Measurements from ENCODE around the gene SF3A1. TPM values are rescaled to one million over a fixed set of nuclear protein-coding genes. Genes with fewer than 3 reads are reported as not detected.

The SF3A1 gene
- polyA plus RNA-seq, 1 donor from 2014 or later, result 14.4 TPM

DNA sequence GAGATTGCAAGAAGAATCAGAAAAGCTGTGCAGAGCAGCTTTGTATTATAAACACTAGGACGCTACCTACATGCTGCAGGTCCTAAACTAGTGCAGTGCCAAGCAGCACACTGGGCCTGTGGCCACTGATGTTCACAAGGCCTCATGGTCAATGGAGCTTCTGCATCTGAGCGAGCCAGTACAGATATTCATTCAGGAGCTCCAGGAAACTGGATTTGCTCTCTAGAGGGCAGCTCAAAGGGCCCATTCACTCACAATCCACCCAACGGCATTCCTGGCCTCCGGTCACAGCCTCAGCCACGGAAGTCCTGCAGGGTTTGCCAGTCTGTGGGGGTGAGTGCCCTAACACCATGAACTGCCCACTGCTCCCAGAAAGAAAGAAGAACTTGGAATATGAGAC is 24.1 kb downstream of the SF3A1 start:
- H3K9me3 ChIP-seq (ENCODE audit: low read length), result no peaks in the 10 kb centered on the region
- no peak overlapping the region for H3K9ac ChIP-seq (ENCODE audit: low read length)
- H3F3A ChIP-seq (ENCODE audit: insufficient read depth, low read length, poor library complexity, severe bottlenecking), result no peaks in the 10 kb centered on the region
- no peaks in the 10 kb centered on the region for H3K79me2 ChIP-seq (replicated peaks; ENCODE audit: insufficient read depth, low read length)
- H3K9me2 ChIP-seq (ENCODE audit: insufficient read depth, low read length), result no peaks in the 10 kb centered on the region
- no peaks in the 10 kb centered on the region for H3K36me3 ChIP-seq (ENCODE audit: insufficient read depth, low read length)
- H3K27me3 ChIP-seq (ENCODE audit: insufficient read depth, low read depth, low read length), result no peaks in the 10 kb centered on the region
- H3K27ac ChIP-seq (ENCODE audit: low read length), result no peak overlapping the region
- TF ChIP-seq, protein P1, sequence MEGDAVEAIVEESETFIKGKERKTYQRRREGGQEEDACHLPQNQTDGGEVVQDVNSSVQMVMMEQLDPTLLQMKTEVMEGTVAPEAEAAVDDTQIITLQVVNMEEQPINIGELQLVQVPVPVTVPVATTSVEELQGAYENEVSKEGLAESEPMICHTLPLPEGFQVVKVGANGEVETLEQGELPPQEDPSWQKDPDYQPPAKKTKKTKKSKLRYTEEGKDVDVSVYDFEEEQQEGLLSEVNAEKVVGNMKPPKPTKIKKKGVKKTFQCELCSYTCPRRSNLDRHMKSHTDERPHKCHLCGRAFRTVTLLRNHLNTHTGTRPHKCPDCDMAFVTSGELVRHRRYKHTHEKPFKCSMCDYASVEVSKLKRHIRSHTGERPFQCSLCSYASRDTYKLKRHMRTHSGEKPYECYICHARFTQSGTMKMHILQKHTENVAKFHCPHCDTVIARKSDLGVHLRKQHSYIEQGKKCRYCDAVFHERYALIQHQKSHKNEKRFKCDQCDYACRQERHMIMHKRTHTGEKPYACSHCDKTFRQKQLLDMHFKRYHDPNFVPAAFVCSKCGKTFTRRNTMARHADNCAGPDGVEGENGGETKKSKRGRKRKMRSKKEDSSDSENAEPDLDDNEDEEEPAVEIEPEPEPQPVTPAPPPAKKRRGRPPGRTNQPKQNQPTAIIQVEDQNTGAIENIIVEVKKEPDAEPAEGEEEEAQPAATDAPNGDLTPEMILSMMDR (IDR thresholded peaks at IDR 0.05; ENCODE audit: poor library complexity, severe bottlenecking), result no peak
- TF ChIP-seq SMC3 (conservative IDR thresholded peaks at IDR 0.05; ENCODE audit: poor library complexity), result no peak
- H3K4me2 ChIP-seq (ENCODE audit: low read length), result no peak overlapping the region
- no peak overlapping the region for H3K4me3 ChIP-seq (ENCODE audit: low read length)
- H2AFZ ChIP-seq (ENCODE audit: low read depth, low read length), result no peak overlapping the region
- H4K20me1 ChIP-seq (ENCODE audit: insufficient read depth), result no peaks in the 10 kb centered on the region

DNA sequence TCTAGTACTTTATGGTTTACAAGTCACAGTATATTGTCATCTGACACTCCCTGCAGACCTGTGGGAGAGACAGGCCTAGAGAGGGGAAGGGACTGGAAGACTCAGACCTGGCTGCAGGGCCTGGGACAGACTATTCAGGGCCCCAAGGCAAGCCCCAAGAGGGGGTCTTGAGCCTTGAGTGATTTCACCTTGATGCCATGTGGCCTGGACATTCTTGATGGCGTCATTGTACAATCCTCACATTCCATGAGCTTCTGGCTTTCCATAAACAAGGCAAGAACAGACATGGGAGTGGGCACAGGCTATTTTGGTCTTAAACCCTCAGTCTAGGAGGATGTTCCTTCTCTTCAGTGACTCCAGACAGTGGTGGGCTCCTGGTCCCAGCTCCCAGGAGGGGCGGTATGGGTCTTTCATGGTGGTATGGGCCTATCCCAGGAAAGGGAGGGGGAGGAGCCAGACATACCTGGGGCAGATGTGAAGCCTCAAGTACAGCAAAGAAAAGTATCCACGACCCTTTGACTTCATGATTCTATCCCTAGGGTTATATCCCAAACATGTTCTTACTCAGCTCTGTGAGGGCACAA is 28.1 kb downstream of the SF3A1 start:
- Histone ChIP-seq H3K9me3 (ENCODE audit: low read length) (no peaks in the 10 kb centered on the region), H2AFZ (ENCODE audit: low read depth, low read length) (no peak overlapping the region), H3F3A (ENCODE audit: insufficient read depth, low read length, poor library complexity, severe bottlenecking) (no peaks in the 10 kb centered on the region), H3K9ac (ENCODE audit: low read length) (no peak overlapping the region), H3K4me2 (ENCODE audit: low read length) (no peak overlapping the region), H3K79me2 (replicated peaks; ENCODE audit: insufficient read depth, low read length) (no peaks in the 10 kb centered on the region), H3K36me3 (ENCODE audit: insufficient read depth, low read length) (no peaks in the 10 kb centered on the region), H3K27ac (ENCODE audit: low read length) (no peak overlapping the region), H3K4me3 (ENCODE audit: low read length) (no peak overlapping the region), H4K20me1 (ENCODE audit: insufficient read depth) (no peaks in the 10 kb centered on the region), H3K27me3 (ENCODE audit: insufficient read depth, low read depth, low read length) (no peaks in the 10 kb centered on the region), H3K9me2 (ENCODE audit: insufficient read depth, low read length) (no peaks in the 10 kb centered on the region)
- TF ChIP-seq RAD21 (conservative IDR thresholded peaks at IDR 0.05) (no peak), EZH2 (IDR thresholded peaks at IDR 0.05; ENCODE audit: borderline replicate concordance, insufficient read depth, low read length, poor library complexity, severe bottlenecking) (no peak), SMC3 (conservative IDR thresholded peaks at IDR 0.05; ENCODE audit: poor library complexity) (no peak), EP300 (conservative IDR thresholded peaks at IDR 0.05; ENCODE audit: poor library complexity, severe bottlenecking) (no peak), POLR2AphosphoS5 (IDR thresholded peaks at IDR 0.05) (no peak), TAF1 (IDR thresholded peaks at IDR 0.05; ENCODE audit: low read depth) (no peak), MXI1 (conservative IDR thresholded peaks at IDR 0.05; ENCODE audit: poor library complexity, severe bottlenecking) (no peak)
- TF ChIP-seq, protein P1 (IDR thresholded peaks at IDR 0.05; ENCODE audit: poor library complexity, severe bottlenecking), result no peak
- TF ChIP-seq, protein P2, sequence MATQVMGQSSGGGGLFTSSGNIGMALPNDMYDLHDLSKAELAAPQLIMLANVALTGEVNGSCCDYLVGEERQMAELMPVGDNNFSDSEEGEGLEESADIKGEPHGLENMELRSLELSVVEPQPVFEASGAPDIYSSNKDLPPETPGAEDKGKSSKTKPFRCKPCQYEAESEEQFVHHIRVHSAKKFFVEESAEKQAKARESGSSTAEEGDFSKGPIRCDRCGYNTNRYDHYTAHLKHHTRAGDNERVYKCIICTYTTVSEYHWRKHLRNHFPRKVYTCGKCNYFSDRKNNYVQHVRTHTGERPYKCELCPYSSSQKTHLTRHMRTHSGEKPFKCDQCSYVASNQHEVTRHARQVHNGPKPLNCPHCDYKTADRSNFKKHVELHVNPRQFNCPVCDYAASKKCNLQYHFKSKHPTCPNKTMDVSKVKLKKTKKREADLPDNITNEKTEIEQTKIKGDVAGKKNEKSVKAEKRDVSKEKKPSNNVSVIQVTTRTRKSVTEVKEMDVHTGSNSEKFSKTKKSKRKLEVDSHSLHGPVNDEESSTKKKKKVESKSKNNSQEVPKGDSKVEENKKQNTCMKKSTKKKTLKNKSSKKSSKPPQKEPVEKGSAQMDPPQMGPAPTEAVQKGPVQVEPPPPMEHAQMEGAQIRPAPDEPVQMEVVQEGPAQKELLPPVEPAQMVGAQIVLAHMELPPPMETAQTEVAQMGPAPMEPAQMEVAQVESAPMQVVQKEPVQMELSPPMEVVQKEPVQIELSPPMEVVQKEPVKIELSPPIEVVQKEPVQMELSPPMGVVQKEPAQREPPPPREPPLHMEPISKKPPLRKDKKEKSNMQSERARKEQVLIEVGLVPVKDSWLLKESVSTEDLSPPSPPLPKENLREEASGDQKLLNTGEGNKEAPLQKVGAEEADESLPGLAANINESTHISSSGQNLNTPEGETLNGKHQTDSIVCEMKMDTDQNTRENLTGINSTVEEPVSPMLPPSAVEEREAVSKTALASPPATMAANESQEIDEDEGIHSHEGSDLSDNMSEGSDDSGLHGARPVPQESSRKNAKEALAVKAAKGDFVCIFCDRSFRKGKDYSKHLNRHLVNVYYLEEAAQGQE (IDR thresholded peaks at IDR 0.05; ENCODE audit: borderline replicate concordance), result no peak
